H9 (cell line): ENCODE results near the gene MED9. TPM values are rescaled to one million over a fixed set of nuclear protein-coding genes. Genes with fewer than 3 reads are reported as not detected.

Experiments
- DNase-seq: peaks from one replicate; pipeline ENCODE4 v3.0.0-alpha.2; 2017
- H2AFZ ChIP-seq: one replicate; pipeline ENCODE4 v1.6.1; 2013; ENCODE audit warnings: mild to moderate bottlenecking, low read length, control low read depth, moderate library complexity
- H2AK5ac ChIP-seq: 2 replicates; pipeline ENCODE4 v1.6.1; 2013; ENCODE audit warnings: low read length, control low read depth, mixed read lengths; ENCODE audit not compliant: insufficient read length
- H2BK120ac ChIP-seq: one replicate; pipeline ENCODE4 v1.6.1; 2013; ENCODE audit warnings: low read depth, mild to moderate bottlenecking, low read length, control low read depth, inconsistent platforms; ENCODE audit not compliant: poor library complexity, severe bottlenecking
- H2BK12ac ChIP-seq: 2 replicates; pipeline ENCODE4 v1.6.1; 2013; ENCODE audit warnings: low read length, control low read depth, mixed read lengths, low read depth; ENCODE audit not compliant: insufficient read length
- H2BK15ac ChIP-seq: 2 replicates; pipeline ENCODE4 v1.6.1; 2013; ENCODE audit warnings: low read depth, low read length, control low read depth
- H2BK20ac ChIP-seq: one replicate; pipeline ENCODE4 v1.6.1; 2013; ENCODE audit warnings: low read depth, mild to moderate bottlenecking, low read length, control low read depth, inconsistent platforms; ENCODE audit not compliant: poor library complexity, severe bottlenecking
- H2BK5ac ChIP-seq: 2 replicates; pipeline ENCODE4 v1.6.1; 2013; ENCODE audit warnings: low read length, control low read depth, mixed read lengths; ENCODE audit not compliant: insufficient read length
- H3K14ac ChIP-seq: 2 replicates; pipeline ENCODE4 v1.6.1; 2013; ENCODE audit warnings: low read length, control low read depth; ENCODE audit not compliant: insufficient read depth
- H3K18ac ChIP-seq: 2 replicates; pipeline ENCODE4 v1.6.1; 2013; ENCODE audit warnings: low read depth, mild to moderate bottlenecking, mixed read lengths, low read length, control low read depth; ENCODE audit not compliant: insufficient read length
- H3K23ac ChIP-seq: 2 replicates; pipeline ENCODE4 v1.6.1; 2013; ENCODE audit warnings: low read length, control low read depth, mixed read lengths, low read depth; ENCODE audit not compliant: insufficient read length
- H3K23me2 ChIP-seq: 2 replicates; pipeline ENCODE4 v1.6.1; 2013; ENCODE audit warnings: low read depth, mild to moderate bottlenecking, mixed read lengths, low read length, control low read depth; ENCODE audit not compliant: insufficient read length, poor library complexity, severe bottlenecking
- H3K27ac ChIP-seq: 2 replicates; pipeline ENCODE4 v1.5.1; 2013; ENCODE audit warnings: low read length, control low read depth, mixed read lengths, low read depth; ENCODE audit not compliant: insufficient read length
- H3K27me3 ChIP-seq: 2 replicates; pipeline ENCODE4 v1.6.1; 2013; ENCODE audit warnings: low read length, control low read depth, inconsistent platforms; ENCODE audit not compliant: insufficient read depth
- H3K4ac ChIP-seq: 2 replicates; pipeline ENCODE4 v1.6.1; 2013; ENCODE audit warnings: low read depth, mild to moderate bottlenecking, control low read depth, inconsistent platforms, low read length, moderate library complexity
- H3K4me1 ChIP-seq: 2 replicates; pipeline ENCODE4 v1.6.1; 2013; ENCODE audit warnings: low read length, control low read depth, inconsistent platforms; ENCODE audit not compliant: insufficient read depth
- H3K4me2 ChIP-seq: 2 replicates; pipeline ENCODE4 v1.6.1; 2013; ENCODE audit warnings: low read length, control low read depth, mixed read lengths; ENCODE audit not compliant: insufficient read length, insufficient read depth
- H3K56ac ChIP-seq: 2 replicates; pipeline ENCODE4 v1.6.1; 2013; ENCODE audit warnings: low read depth, mild to moderate bottlenecking, mixed read lengths, low read length, control low read depth; ENCODE audit not compliant: insufficient read length
- H3K79me1 ChIP-seq: 2 replicates; pipeline ENCODE4 v1.6.1; 2013; ENCODE audit warnings: low read depth, mild to moderate bottlenecking, moderate library complexity, low read length, control low read depth, inconsistent platforms; ENCODE audit not compliant: insufficient read depth, poor library complexity, severe bottlenecking
- H3K79me2 ChIP-seq: 2 replicates; pipeline ENCODE4 v1.6.1; 2013; ENCODE audit warnings: low read length, control low read depth, inconsistent platforms; ENCODE audit not compliant: insufficient read depth
- H3K9ac ChIP-seq: 2 replicates; pipeline ENCODE4 v1.6.1; 2013; ENCODE audit warnings: low read length, control low read depth, mixed read lengths; ENCODE audit not compliant: insufficient read length; ENCODE audit errors: extremely low read depth
- H3K9me3 ChIP-seq: one replicate; pipeline ENCODE4 v1.6.1; 2013; ENCODE audit warnings: low read depth, low read length, inconsistent platforms; ENCODE audit not compliant: control insufficient read depth
- H3T11ph ChIP-seq: one replicate; pipeline ENCODE4 v1.6.1; 2013; ENCODE audit warnings: mild to moderate bottlenecking, low read length, control low read depth, inconsistent platforms
- H4K20me1 ChIP-seq: one replicate; pipeline ENCODE4 v1.6.1; 2013; ENCODE audit not compliant: control insufficient read depth, insufficient read length, insufficient read depth
- H4K5ac ChIP-seq: 2 replicates; pipeline ENCODE4 v1.6.1; 2013; ENCODE audit warnings: low read depth, mild to moderate bottlenecking, mixed read lengths, low read length, control low read depth; ENCODE audit not compliant: insufficient read length
- H4K8ac ChIP-seq: replicated peaks from 2 replicates; pipeline ENCODE4 v1.6.1; 2013; ENCODE audit warnings: low read length, control low read depth, mixed read lengths, low read depth; ENCODE audit not compliant: insufficient read length
- H4K91ac ChIP-seq: 2 replicates; pipeline ENCODE4 v1.6.1; 2013; ENCODE audit warnings: low read depth, mild to moderate bottlenecking, moderate library complexity, mixed read lengths, low read length, control low read depth; ENCODE audit not compliant: insufficient read length
- H3K27ac Mint-ChIP-seq, 3 experiments: 2 replicates in 2 of 3; 3 replicates in 1 of 3; pipeline ENCODE4 v1.8.0; 2020 to 2021; ENCODE audit warnings: mixed read lengths in 3 of 3, mild to moderate bottlenecking in 1 of 3, moderate library complexity in 1 of 3
- H3K27me3 Mint-ChIP-seq: 2 replicates; pipeline ENCODE4 v1.8.0; 2021; ENCODE audit warnings: low read depth, mild to moderate bottlenecking, moderate library complexity, mixed read lengths
- H3K36me3 Mint-ChIP-seq, 3 experiments: 2 replicates in 2 of 3; 3 replicates in 1 of 3; pipeline ENCODE4 v1.8.0; 2020 to 2021; ENCODE audit warnings: low read depth in 3 of 3, mixed read lengths in 3 of 3; ENCODE audit not compliant: insufficient read depth in 1 of 3
- H3K4me1 Mint-ChIP-seq, 2 experiments: 2 replicates each; pipeline ENCODE4 v1.8.0; 2020; ENCODE audit warnings: mixed read lengths in 2 of 2
- H3K4me3 Mint-ChIP-seq, 2 experiments: 2 replicates in 1 of 2; 3 replicates in 1 of 2; pipeline ENCODE4 v1.8.0; 2020 to 2021; ENCODE audit warnings: mild to moderate bottlenecking in 2 of 2, mixed read lengths in 2 of 2, moderate library complexity in 1 of 2
- H3K9me3 Mint-ChIP-seq, 2 experiments: 2 replicates in 1 of 2; 3 replicates in 1 of 2; pipeline ENCODE4 v1.8.0; 2020; ENCODE audit warnings: mild to moderate bottlenecking in 2 of 2, mixed read lengths in 2 of 2, moderate library complexity in 1 of 2
- CTCF ChIP-seq: fragments of 200-600 bp; sonication (generic); conservative IDR thresholded peaks from 3 replicates; pipeline ENCODE4 v1.8.0; 2021; ENCODE audit warnings: antibody characterized with exemption, mild to moderate bottlenecking
- WGBS: extraction: QIAGEN DNeasy Blood & Tissue Kit; methylation state at CpG from one replicate; pipeline ENCODE4 v1.1.7; 2013; ENCODE audit warnings: missing lambda C conversion rate, low lambda C conversion rate, mixed read lengths; ENCODE audit not compliant: insufficient read length; ENCODE audit errors: extremely low coverage; 5-methylcytosine and 5-hydroxymethylcytosine counted together
- total RNA-seq: library from RNA; stranded (reverse); gene quantifications from 2 replicates; pipeline ENCODE4 v1.2.1, GENCODE V29; 2021

MED9 gene
- total RNA-seq, 1 experiment from 2014 or later = 20.0 TPM

DNA sequence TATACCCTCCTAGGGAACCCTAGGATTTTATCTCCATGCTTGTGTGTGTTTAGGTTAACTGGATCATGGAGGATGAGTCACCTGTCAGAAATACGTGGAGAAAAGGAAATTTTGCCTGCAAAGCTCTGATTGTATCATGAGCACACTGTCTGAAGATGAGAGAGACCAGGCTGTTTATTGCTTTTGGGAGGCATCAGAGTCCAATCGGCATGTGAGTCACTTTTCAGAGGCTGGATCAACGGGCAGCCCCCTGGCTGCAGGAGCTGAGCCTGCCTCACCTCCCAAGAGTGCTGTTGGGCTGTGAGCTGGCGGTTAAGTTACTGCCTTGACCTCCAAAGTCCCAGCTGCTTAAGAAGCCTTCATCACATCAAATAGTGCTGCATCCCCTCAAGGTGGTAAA lies 41.5 kb upstream of the MED9 start:
- peaks cover 0 to 4% of the 10 kb centered on the region in 2 experiments; a peak in 1 of 5 replicates for H3K9me3 Mint-ChIP-seq
- Histone ChIP-seq H4K20me1 (no peaks in the 10 kb centered on the region), H3K4me1 (no peaks in the 10 kb centered on the region; the same call in 1 of the 2 replicates), H2BK20ac (no peak overlapping the region), H2BK5ac (no peak overlapping the region), H3K23me2 (no peaks in the 10 kb centered on the region), H2AK5ac (no peak overlapping the region), H3K79me2 (no peaks in the 10 kb centered on the region), H2AFZ (no peak overlapping the region), H2BK12ac (no peak overlapping the region), H3K4ac (no peak overlapping the region), H3K27me3 (no peaks in the 10 kb centered on the region), H3K4me2 (no peak overlapping the region), H3K56ac (no peak overlapping the region), H3K27ac (no peak overlapping the region), H2BK120ac (no peak overlapping the region), H3K18ac (no peak overlapping the region), H3K14ac (no peak overlapping the region), H4K5ac (no peak overlapping the region), H2BK15ac (no peak overlapping the region), H4K91ac (no peak overlapping the region), H3T11ph (no peak overlapping the region), H3K79me1 (no peaks in the 10 kb centered on the region), H3K9me3 (no peaks in the 10 kb centered on the region), H4K8ac (no peak overlapping the region), H3K23ac (no peak overlapping the region), H3K9ac (no peak overlapping the region)
- H3K4me1 Mint-ChIP-seq = peaks cover 5 to 14% of the 10 kb centered on the region in 2 experiments
- peaks cover 20% of the 10 kb centered on the region for H3K27me3 Mint-ChIP-seq
- no peak overlapping the region for H3K27ac Mint-ChIP-seq
- no peak for DNase-seq
- no CpG with 5 or more reads among the region's 4 CpGs for WGBS
- no peak for TF ChIP-seq CTCF
- H3K36me3 Mint-ChIP-seq = no peaks in the 10 kb centered on the region
- H3K4me3 Mint-ChIP-seq = no peak overlapping the region
